HUES48 (cell line): Measurements from ENCODE around the gene SATB2.
A peak's percentile ranks its signal among the peaks of the same experiment; 100 is the strongest.

Experiments
- H3K27ac ChIP-seq: one replicate; pipeline ENCODE4 v1.7.0; 2013; ENCODE audit warnings: low read depth, low read length, inconsistent platforms
- H3K27me3 ChIP-seq: 2 replicates; pipeline ENCODE4 v1.6.1; 2013; ENCODE audit warnings: mild to moderate bottlenecking, low read length; ENCODE audit not compliant: control insufficient read depth, insufficient read depth
- H3K36me3 ChIP-seq: 2 replicates; pipeline ENCODE4 v1.6.1; 2013; ENCODE audit warnings: low read length; ENCODE audit not compliant: control insufficient read depth, insufficient read depth
- H3K4me1 ChIP-seq: 2 replicates; pipeline ENCODE4 v1.6.1; 2013; ENCODE audit warnings: mild to moderate bottlenecking, low read length; ENCODE audit not compliant: control insufficient read depth, insufficient read depth
- H3K4me3 ChIP-seq: 2 replicates; pipeline ENCODE4 v1.5.1; 2013; ENCODE audit warnings: mild to moderate bottlenecking, low read depth, low read length
- H3K9ac ChIP-seq: 2 replicates; pipeline ENCODE4 v1.6.1; 2013; ENCODE audit warnings: mild to moderate bottlenecking, low read depth, low read length, moderate library complexity
- H3K9me3 ChIP-seq: 2 replicates; pipeline ENCODE4 v1.6.1; 2013; ENCODE audit warnings: low read length; ENCODE audit not compliant: control insufficient read depth, insufficient read depth

The SATB2 gene

GRCh38 chr2:199444749-199445148, 13.0 kb downstream of the SATB2 start:
- H3K4me1 ChIP-seq = peaks cover 14% of the 10 kb centered on the region; the same call in 1 of the 2 replicates
- H3K9me3 ChIP-seq = no peaks in the 10 kb centered on the region
- no peak overlapping the region for H3K9ac ChIP-seq
- no peaks in the 10 kb centered on the region for H3K36me3 ChIP-seq
- no peaks in the 10 kb centered on the region for H3K27me3 ChIP-seq
- no peak overlapping the region for H3K4me3 ChIP-seq
- H3K27ac ChIP-seq = no peak overlapping the region

- no peak overlapping the region for H3K4me3 ChIP-seq
- no peak overlapping the region for H3K9ac ChIP-seq
- H3K27me3 ChIP-seq = no peaks in the 10 kb centered on the region
- H3K9me3 ChIP-seq = no peaks in the 10 kb centered on the region
- H3K4me1 ChIP-seq = peaks cover 23% of the 10 kb centered on the region
- H3K36me3 ChIP-seq = no peaks in the 10 kb centered on the region
- no peak overlapping the region for H3K27ac ChIP-seq
Measured at GRCh38 chr2:199443589-199444130, 14.1 kb downstream of the SATB2 start.

GRCh38 chr2:199442173-199442572, 15.6 kb downstream of the SATB2 start:
- no peaks in the 10 kb centered on the region for H3K36me3 ChIP-seq
- H3K4me1 ChIP-seq = peaks cover 26% of the 10 kb centered on the region
- H3K27me3 ChIP-seq = no peaks in the 10 kb centered on the region
- H3K27ac ChIP-seq = no peak overlapping the region
- H3K9me3 ChIP-seq = no peaks in the 10 kb centered on the region
- no peak overlapping the region for H3K9ac ChIP-seq
- no peak overlapping the region for H3K4me3 ChIP-seq

GRCh38 chr2:199441759-199442158, 16.0 kb downstream of the SATB2 start:
- no peaks in the 10 kb centered on the region for H3K9me3 ChIP-seq
- no peaks in the 10 kb centered on the region for H3K27me3 ChIP-seq
- no peak overlapping the region for H3K27ac ChIP-seq
- no peaks in the 10 kb centered on the region for H3K36me3 ChIP-seq
- no peak overlapping the region for H3K9ac ChIP-seq
- H3K4me3 ChIP-seq = no peak overlapping the region
- peaks cover 22% of the 10 kb centered on the region for H3K4me1 ChIP-seq

GRCh38 chr2:199440118-199440517, 17.6 kb downstream of the SATB2 start:
- no peak overlapping the region for H3K4me3 ChIP-seq
- H3K9me3 ChIP-seq = no peaks in the 10 kb centered on the region
- no peaks in the 10 kb centered on the region for H3K27me3 ChIP-seq
- H3K27ac ChIP-seq = no peak overlapping the region
- H3K36me3 ChIP-seq = no peaks in the 10 kb centered on the region
- no peak overlapping the region for H3K9ac ChIP-seq
- H3K4me1 ChIP-seq = peaks cover 17% of the 10 kb centered on the region

GRCh38 chr2:199439542-199439941, 18.2 kb downstream of the SATB2 start:
- H3K9me3 ChIP-seq = no peaks in the 10 kb centered on the region
- peak overlapping the region; percentile 59 for H3K27ac ChIP-seq
- H3K9ac ChIP-seq = no peak overlapping the region
- H3K4me3 ChIP-seq = no peak overlapping the region
- H3K27me3 ChIP-seq = no peaks in the 10 kb centered on the region
- H3K36me3 ChIP-seq = no peaks in the 10 kb centered on the region
- peaks cover 17% of the 10 kb centered on the region for H3K4me1 ChIP-seq

- Histone ChIP-seq H3K4me1 (peaks cover 17% of the 10 kb centered on the region), H3K4me3 (no peak overlapping the region), H3K9me3 (no peaks in the 10 kb centered on the region), H3K36me3 (no peaks in the 10 kb centered on the region), H3K27me3 (no peaks in the 10 kb centered on the region), H3K9ac (no peak overlapping the region), H3K27ac (peak overlapping the region; percentile 59)
Measured at GRCh38 chr2:199439066-199439465, 18.7 kb downstream of the SATB2 start.

- Histone ChIP-seq H3K36me3 (no peaks in the 10 kb centered on the region), H3K4me1 (peaks cover 52% of the 10 kb centered on the region), H3K9ac (no peak overlapping the region), H3K9me3 (no peaks in the 10 kb centered on the region), H3K27me3 (no peaks in the 10 kb centered on the region), H3K4me3 (no peak overlapping the region), H3K27ac (no peak overlapping the region)
Measured at GRCh38 chr2:199434555-199434954, 23.2 kb downstream of the SATB2 start.

- no peak overlapping the region for H3K27ac ChIP-seq
- no peak overlapping the region for H3K4me3 ChIP-seq
- no peaks in the 10 kb centered on the region for H3K36me3 ChIP-seq
- H3K4me1 ChIP-seq = peaks cover 41% of the 10 kb centered on the region
- no peaks in the 10 kb centered on the region for H3K27me3 ChIP-seq
- no peaks in the 10 kb centered on the region for H3K9me3 ChIP-seq
- no peak overlapping the region for H3K9ac ChIP-seq
Measured at GRCh38 chr2:199433204-199433832, 24.4 kb downstream of the SATB2 start.

- Histone ChIP-seq H3K9me3 (no peaks in the 10 kb centered on the region), H3K36me3 (no peaks in the 10 kb centered on the region), H3K9ac (peak overlapping the region; percentile 41; the same call in 1 of the 2 replicates), H3K4me3 (peak overlapping the region; percentile 37), H3K27ac (peak overlapping the region; percentile 80), H3K27me3 (no peaks in the 10 kb centered on the region), H3K4me1 (peaks cover 40% of the 10 kb centered on the region)
Measured at GRCh38 chr2:199431746-199432213, 26.0 kb downstream of the SATB2 start.

GRCh38 chr2:199430214-199430613, 27.5 kb downstream of the SATB2 start:
- Histone ChIP-seq H3K27ac (no peak overlapping the region), H3K4me1 (peaks cover 40% of the 10 kb centered on the region), H3K4me3 (no peak overlapping the region), H3K36me3 (no peaks in the 10 kb centered on the region), H3K9ac (no peak overlapping the region), H3K9me3 (no peaks in the 10 kb centered on the region), H3K27me3 (no peaks in the 10 kb centered on the region)
